Tibial nerve (tissue), 4 donors: ENCODE results near the gene ELMO2.

Experiments used
- CTCF ChIP-seq, 5 experiments: fragments of 200-600 bp in 3 of 5; fragments of 450-650 bp in 2 of 5; sonication (generic) in 3 of 5; IDR thresholded peaks; one replicate each; pipeline ENCODE4 v1.5.1; 2016 to 2019; ENCODE audit warnings: antibody characterized with exemption in 5 of 5, mild to moderate bottlenecking in 3 of 5, moderate library complexity in 2 of 5
- EP300 ChIP-seq, 2 donors: sonication (generic); formaldehyde crosslinking; IDR thresholded peaks; one replicate each; pipeline ENCODE4 v1.6.1; 2017; ENCODE audit warnings: antibody characterized with exemption in 2 of 2, mild to moderate bottlenecking in 1 of 2

GRCh38 chr20:46400253-46400652 is 6.2 kb downstream of the ELMO2 start:
- TF ChIP-seq CTCF (IDR thresholded peaks at IDR 0.05) (no peak), EP300 (IDR thresholded peaks at IDR 0.05) (peak in 1 of 2 donors; percentile 54)
